ENCODE measurements around the gene KPNB1.

KPNB1 gene

DNA sequence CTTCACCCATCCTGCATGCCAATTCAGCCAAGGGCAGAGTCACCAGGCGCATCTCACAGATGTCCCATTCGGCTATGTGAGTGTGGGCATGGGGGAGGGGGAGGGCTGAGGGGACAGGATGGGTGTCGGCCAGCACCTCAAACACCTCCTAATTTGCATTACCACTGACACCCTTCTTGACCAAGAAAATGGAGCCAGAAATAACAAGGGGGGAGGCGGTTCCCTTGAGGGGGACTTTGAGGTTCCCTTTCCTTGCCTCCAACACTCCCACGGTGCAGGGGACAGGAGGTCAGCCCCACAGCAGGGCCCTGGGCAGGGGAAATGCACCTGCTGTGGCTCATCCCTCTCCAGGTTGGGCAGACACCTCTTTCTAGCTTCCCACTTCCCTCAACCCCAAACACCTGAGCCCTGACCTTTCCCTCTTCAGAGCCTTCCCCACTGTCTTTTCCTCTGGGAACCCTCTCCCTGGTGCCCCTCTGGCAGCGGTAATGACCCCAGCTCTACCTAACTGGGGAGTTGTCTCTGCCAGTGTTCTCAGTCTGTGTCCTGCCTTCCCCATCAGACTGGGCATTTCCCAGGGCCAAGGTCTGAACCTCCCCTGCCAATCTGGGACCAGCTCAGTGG is 65.2 kb downstream of the KPNB1 start:
- DNase-seq, result no peak

DNA sequence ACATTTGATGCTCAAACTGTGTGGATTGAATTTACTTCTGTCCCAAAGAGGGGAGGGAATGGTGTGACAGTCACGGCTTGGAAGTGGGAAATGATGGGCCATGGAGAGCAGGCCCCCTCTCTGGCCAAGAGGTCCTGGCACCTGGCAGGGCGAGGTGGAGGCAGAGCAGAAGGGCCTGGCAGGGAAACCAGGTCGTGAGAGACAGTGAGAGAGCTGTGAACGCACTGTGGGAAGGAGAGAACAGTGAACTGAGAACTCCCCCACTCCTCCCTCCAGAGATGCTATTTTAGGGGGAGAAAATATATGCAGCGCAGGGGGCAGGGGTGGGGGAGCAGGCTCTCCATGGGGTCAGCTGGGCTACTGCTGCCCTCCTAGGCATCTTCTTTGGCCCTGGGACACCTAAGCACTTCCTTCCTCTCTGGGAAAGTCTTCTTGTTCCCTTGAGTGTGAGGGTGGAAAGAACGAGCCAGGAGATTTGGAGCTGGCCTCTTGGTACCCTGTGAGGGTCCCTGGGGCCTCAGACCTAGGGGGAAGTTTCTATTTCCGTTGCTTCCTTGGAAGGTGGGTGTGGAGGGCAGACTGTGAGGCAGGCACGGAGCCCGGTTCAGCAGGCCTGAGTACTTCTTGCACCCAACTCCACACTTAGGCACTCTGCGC is 66.1 kb downstream of the KPNB1 start:
- DNase-seq, result no peak

DNA sequence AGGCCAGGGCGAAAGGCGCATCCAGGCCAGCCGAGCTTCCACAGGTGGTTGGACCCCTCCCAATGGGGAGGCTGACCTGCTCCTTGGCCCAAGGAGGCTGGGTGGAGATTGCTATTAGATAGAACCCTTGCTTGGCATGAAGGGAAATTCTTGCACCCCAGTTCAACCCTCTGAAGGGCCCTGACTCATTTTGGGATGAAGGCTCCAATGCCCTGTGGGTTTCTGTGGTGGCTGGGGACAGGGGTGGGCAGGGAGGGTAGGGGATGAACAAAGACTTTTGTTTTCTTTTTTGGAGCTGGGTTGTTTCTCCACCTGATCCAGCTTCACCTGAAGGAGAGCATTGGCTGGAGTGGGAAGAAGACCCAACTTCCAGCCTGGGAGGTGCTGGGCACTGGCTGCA is 66.7 kb downstream of the KPNB1 start:
- DNase-seq, result no peak

DNA sequence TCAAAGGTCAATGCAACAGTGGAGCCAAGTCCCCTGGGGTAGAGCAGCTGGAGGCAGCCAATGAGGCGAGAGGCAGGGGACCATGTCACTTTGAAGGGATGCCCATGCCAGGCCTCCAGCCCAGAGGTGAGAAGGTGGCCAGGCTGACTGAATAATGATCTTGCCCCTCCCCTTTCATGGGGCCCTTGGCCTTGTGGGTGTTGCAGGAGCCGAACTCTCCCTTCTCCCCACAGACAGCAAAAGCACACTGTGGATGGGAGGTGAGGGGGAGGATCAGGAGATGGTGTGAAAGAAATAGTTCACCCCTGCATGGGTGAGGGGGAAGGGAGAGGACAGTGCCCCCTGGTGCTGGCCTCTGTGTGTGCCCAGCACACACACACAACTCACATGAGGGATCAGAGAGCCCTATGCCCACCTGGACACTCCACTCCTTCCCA is 67.6 kb downstream of the KPNB1 start:
- DNase-seq, result peak in 1 of 2 experiments; percentile 24

DNA sequence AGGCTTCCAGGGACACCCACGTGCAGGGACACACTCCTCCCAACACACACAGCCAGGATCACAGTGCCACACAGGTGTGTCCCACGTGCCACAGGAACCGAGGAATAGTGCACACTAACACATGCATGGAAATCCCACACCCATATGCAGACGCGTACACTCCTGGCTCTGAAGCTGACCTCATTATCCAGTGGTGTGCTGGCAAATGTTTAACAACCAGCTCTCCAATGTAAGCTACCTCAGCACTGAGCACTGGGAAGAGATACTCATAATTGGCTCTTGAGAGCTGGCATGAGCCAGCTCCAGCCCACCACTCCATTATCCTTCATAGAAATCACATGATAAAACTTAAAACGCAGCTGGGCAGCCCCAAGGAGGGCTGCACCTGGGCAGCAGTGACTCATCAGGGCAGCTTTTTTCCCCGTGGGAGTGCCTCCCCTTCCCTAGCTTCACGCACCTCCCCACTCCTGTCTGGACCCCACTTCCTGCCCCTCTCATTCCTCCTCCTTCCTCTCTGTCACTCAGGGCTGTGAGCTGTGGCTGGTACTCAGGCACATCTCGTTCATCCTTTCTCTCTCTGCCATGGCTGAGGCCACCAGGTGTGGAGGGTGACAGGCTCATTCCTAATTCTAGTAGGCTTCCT is 68.4 kb downstream of the KPNB1 start:
- DNase-seq, result no peak

DNA sequence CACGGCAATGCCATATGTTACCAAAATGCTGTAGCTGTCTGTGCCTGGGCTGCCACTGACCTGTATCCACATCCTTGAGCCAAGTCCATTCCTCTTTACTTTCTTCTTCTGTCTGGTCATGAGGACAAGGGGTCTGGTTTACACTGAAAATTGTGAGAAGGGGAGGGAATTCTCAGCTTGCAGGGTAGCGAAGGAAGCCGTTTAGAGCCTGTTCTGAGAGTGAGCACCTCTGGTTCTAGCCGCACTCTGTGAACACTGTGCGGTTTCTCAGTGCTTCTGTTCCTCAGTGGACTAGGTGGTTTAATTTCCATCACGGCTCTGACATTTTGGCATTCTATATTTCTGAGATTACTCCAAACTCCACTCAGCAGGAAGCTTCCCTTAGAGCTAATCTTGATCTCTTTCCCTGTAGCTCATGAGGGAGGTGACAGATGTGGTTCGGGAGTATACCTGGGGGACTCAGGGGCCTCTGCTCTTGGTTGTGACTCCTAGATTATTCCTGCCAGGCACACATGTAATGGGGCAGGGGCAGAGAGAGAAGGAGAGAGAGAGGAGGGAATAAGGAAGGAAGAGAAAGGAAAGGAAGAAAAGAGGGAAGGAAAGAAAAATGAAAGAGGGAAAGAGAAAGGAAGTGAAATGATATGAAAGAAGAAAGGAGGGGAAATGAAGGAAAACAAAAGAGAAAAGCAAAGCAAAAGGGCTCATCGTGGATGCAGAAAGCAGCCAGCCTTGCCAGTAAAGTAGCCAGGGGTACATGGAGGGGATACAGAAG is 69.1 kb downstream of the KPNB1 start:
- no peak for DNase-seq

DNA sequence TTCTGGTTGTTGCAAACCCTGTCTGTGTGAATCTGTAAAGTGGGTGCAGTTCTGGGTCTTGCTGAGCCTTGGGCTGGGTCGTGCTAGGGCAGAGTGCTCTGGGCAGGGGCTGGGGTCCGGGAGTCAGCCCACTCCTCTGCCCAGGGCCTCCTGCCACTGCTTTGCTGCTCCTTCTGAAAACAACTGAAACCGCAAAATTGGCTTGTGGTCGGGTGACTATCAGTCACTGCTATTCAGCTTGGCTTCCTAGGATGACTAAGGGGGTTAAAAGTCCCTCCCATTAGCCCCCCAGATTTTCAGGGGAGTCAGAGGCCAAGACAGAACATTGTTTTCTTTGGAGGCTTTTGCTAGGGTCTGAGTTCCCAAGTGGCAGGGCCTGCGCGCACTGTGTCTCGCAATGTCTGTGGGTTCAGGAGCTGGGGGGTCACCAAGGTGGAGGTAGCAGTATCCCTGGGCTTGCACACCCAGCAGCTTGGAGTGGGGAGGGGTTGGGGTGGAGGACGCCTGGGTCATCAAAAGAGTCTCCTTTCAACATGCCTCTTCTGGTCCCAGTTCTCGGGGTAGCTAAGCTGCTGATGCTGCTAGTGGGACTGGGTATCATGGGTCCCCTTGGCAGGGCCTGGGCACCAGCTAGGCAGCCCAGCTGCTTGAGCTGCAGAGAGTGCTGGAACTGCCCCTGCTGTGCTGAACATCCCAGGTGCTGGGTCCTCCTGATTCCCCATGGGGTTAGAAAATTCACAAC is 69.9 kb downstream of the KPNB1 start:
- DNase-seq, result no peak

DNA sequence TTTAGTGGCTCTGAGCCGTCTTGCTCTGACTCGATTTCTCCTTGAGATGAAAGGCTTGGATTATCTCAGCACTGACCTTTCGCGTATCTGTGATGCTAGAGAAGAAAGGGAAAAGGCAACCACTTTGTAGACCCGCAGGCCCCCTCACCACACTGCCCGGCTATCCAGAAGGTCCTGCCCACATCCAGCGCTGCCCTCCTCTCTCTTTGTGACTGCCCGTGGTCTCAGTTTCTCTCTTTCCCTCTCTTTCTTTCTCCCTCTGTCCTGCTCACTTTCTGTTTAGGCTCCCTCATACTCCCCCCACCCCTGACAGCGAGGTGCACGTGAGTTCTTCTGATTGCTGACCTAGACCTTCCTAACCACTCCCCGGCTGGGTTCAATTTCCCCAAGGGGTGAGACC is 70.5 kb downstream of the KPNB1 start:
- no peak for DNase-seq

DNA sequence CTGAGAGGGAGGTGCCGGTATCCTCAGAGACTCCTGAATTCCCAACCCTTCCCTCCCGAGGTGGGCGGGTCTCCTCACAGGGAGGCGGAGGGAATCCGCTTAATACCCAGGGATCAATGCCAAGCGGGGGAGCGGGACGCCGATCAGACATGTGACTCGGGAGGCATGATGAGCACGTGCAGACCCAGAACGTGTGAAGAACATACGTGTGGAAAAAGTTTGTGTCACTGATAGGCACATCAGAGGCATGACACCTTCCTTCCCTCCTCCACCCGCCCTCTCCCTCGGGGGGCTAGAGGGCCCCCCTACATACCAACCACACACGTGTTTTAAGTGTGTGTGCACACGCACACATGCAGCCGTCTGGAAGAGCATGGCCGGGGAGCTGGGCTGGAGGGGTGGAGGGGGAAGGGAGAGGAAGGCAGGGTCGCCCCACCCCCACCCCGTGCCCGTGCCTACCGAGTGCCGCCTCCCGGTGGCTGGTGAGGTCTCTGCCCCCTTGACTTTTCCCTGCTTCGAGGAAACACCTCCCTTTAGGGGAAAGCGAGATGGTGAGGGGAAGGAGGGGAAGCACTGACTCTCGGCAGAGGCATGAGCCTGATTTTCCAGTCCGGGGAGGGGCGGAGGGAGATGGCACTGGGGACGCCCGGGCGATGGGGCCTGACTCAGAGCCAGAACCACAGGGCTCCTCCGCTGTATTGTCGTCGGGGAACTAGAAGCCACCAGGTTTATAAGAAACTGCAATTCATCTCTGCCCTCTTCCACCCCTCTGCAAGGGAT is 71.2 kb downstream of the KPNB1 start:
- DNase-seq, result peak; percentile 42 to 50

DNA sequence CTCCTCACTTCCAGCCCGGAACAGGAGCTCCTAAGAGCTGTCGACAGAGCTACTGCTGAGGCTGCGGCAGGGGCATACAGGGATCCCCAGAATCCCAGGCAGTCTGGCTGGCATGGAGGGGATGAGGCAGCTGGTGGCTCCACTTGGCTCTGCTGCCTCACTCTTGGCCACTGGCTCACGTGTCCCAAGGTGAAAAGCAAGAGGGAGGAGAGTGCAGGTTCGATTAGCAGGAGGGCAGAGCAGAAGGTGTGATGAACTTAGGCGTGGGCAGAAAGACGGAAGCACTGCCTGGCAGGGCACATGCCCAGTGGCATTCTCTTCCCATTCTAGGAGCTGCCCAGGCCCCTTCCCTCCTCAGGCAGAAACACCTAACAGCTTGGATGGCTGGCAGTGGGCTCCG is 72.0 kb downstream of the KPNB1 start:
- no peak for DNase-seq

DNA sequence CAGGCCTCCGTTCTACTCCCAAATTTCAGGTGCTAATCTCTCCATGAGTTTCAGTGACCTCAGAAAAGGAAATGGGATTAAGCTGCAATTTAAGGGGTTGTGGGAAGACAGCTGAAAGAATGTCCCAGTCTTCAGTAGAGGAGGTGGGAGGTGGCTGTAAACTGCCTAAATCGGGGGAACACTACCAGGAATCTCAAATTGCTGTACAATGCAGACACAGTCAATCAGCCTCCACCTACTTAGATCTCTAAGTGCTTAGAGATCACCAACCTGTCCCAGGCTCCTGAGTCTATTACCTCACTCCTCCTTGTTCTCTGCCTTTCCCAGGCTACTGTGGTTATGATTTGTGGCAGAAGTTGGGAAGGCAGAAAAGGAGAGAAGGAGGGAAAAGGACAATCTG is 75.0 kb downstream of the KPNB1 start:
- DNase-seq, result no peak

DNA sequence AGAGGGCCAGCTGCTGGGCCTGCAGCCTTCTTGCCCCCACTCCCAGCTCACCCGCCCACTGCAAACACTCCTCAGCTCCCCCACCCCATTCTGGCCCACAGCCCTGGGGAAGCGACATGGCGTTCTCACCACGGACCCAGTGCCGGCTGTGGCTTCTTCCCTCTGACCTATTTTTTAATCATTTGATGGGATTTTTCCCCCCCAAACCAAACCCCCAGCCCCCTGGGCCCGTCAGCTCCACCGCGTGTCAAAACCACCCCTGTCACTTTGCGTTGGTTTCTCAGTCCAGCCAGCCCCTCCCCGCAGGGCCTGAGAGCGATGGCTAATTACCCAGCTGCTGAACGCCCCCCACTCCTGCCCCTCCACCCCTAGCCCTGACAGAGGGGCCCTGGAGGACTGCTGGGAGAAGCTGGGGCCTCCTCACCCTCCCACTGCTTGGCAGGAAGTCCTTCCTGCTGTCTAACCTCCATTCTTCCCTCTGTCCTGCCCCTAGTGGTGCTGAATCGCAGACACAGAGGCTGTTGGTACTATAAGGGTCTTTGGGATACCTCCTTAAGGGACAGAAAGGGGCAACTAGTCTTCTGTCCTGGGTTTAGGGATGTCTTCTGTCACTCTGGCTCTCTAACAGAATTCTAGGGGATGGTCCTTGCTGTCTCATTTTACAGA is 75.9 kb downstream of the KPNB1 start:
- no peak for DNase-seq

DNA sequence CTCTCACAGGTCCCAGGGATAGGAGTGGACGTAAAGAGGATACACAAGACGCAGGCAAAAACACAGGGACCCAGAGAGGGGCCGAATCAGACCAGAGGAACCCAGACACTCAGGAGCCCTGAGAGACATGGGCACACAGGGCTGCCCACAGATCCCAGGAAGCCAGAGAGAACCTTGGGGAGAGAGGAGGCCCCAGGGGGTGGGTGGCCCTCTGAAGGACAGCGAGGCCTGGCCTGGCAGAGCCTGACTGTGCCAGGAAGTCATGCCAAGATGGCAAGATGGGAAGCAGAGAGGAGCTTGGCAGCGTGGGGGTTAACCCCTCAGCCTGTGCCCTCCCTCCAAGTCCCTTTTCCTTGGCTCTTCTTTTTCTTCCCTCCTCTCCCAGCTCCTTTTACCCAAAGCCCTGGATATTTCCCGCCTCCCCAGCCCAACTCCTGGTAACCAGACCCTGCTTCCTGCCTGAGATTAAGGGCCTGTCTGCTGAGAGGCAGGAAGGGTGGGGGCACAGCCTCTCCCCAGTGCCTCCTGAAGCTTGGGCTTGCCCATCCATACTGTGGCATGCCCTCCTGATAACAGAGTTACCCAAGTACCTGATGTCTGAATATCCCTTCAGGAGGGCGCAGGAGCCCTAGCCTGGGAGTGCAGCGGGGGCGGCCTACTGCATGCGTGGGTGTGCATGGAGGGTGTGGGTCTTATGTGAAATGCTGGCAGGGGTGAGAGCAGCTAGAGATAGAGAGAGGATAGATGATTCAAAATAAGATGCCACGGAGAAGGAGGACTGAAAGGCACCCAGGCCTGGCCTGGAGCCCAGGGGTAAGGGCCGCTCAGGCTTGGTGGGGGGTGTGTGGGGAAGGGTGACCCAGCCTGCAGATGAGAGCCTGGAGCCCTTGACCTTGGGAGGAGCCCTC is 77.3 kb downstream of the KPNB1 start:
- DNase-seq, result no peak

DNA sequence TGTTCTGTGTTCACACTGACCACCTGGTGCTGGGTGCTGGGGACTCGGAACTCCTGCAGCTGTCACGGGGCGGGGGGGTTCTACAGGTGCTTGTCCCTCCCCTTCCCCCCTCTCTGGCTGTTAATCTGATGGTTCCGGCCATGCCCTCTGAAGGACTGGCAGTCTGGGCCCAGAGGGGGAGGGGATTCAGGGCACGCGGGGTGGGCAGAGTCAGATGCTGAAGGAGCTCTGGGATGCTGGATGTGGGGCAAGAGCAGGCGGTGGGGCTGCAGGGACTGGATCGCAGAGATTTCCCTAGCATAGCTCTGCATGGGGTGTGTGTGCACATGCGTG is 78.0 kb downstream of the KPNB1 start:
- no peak for DNase-seq

DNA sequence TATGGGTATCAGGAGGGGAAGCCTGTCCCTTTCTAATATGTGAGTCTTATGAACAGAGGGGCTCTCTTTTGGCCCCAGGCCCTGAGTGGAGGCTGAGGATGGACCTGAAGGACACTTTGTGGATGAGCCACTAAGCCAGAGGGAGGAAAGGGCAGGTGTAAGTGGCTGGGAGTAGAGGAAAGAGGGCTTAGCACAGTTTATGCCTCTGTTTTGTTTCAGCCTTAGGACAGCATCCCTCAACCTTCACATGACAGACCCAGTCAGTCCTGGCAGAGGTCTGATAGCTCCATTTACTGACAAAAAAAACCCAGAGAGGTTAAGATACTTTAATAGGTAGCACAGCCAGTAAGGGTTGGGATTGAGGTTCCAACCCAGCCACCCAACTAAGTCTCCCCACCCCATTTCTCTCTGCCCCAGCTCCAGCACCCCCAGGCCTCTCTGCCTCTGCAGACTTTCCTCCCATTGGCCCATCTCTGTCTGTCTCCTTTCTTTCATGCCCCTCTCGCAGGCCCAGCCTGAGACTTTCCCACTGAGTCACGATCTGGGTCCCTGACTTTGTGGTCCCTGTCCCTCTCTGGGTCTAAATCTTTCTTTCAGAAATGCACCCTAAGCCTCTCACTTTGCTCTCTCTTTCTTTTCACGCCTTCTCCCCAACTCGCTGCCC is 78.6 kb downstream of the KPNB1 start:
- no peak for DNase-seq

DNA sequence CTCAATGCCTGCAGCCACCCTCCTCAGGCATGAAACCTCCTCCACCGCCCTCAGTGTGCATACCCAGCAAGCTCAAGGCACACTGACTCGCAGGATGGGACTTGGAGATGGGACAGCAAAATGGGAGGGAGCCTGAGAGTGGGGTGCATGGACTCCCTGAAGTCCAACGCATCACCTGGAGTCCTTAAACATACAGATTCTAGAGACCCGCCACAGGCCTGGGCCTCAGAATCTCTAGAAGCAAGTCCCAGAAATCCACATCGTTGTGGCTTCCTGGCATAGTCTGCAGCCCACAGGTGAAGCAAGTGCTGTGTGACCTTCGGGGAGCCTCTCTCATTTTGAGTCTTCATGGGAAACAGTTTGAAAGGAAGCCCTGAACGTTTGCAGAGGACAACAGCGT is 79.8 kb downstream of the KPNB1 start:
- no peak for DNase-seq

DNA sequence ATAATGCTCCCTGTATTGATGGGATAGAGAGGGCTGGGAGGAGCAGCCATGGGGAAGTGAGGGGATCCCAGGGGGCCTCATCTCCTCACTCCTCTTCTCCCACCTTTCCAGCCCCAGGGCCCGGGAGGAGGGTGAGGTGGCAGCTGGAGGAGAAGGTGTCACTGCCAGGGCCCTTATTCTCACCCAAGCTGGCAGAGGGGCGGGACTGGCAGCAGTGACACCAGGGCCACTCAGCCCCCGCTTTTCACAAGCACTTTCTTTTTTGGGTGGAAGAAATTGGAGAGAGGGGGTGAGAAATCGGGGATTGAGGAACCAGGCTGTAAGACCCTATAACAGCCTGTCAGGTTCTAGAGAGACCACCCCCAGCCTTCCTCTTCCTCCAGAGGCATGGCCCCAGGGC is 81.0 kb downstream of the KPNB1 start:
- DNase-seq, result no peak

DNA sequence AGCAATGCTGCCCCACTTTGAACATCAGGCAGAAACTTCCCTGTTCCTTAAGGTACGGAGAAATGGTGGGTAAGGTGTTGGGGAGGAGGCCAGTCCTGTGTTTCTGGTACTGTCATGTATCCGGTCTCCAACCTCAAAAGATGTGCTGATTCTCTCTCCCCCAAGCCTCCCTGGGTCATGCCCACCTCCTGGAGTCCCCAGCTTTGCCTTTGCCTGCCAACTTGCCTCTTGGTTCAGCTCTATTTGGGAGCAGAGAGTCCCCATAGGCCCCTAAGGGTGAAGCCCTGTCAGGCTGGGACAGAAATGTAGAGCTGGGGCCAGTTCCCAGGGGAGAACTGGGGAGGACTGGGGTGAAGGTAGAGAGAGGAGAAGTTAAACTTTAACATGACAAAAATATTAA is 81.7 kb downstream of the KPNB1 start:
- no peak for DNase-seq

DNA sequence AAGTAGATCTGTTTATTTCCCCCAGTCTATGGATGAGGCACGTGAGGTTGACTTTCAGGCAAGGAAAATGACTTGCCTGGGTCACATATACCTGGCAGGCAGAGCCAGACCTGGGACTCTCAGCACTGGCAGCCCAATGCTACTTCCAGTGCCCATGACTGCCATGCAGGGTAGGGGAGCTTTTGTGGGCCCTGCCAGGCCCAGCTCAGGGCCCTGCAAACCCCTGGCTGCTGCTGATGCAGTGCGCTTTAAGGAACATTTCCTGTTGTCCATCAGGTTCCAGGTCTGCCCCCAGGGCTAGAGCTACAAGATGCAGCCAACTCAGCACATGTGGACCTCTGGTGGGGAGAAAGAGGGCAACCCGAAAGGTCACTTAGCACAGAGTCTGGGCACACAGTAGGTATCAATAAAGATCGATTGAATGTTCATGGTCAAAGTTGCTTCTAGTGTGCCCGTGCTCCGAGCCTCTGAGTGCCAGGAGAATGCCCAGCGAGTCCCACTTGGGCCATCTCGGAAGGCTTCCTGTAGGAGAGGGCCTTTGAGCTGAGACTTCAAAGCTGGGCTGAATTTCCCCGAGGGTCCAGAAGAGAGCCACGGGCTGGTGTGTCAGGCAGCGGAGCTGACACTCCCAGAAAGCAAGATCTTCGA is 82.8 kb downstream of the KPNB1 start:
- no peak for DNase-seq

Measured in Kasumi-1 (cell line).